Thyroid gland (tissue), 4 donors: ENCODE data around the gene TANGO2.

Source experiments
- POLR2A ChIP-seq, 2 donors: fragments of 450-650 bp; IDR thresholded peaks; one replicate each; pipeline ENCODE4 v1.6.1; 2017; ENCODE audit warnings: antibody characterized with exemption in 2 of 2, mild to moderate bottlenecking in 2 of 2, moderate library complexity in 1 of 2
- TF ChIP-seq, protein P1 (sequence below), 6 experiments: fragments of 200-600 bp in 3 of 6; fragments of 450-650 bp in 3 of 6; sonication (generic) in 3 of 6; IDR thresholded peaks; one replicate each; pipeline ENCODE4 v1.5.1; 2016 to 2019; ENCODE audit warnings: antibody characterized with exemption in 6 of 6, mild to moderate bottlenecking in 2 of 6, inconsistent platforms in 1 of 6, moderate library complexity in 1 of 6

DNA sequence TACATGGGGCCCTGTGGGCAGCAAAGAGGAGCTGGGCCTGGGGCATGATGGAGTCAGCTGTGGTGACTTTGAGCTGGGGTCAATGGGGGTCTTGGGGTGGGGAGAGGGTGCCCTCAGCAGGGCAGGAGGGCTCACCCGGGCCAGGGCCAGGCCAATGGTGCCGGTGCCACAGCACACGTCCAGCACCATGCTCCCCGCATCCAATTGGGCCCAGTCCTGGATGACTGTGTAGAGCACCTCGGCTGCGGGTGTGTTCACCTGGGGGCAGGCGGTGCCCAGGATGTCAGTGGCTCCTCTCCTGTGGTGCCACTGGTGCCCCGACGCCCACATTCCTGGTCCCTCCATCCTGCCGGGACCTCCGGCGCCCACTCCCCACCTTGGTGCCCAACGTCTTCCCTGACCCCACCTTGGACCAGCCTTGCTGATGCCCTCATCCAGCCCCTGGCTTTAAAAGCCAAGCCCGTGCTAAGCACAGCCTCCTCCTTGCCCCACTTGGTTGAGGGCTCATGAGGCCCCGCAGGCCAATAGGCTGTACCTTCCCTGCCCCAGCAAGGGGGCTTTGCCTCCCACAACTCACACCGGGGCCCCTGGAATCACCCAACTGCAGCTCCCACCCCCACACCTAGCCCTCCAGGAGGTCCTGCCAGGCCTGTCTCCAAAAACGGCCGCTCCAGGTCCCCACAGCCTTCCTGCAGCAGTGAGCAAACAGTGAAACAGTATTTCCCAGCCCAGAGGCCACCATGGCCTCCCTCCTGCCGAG is 92.8 kb downstream of the TANGO2 start:
- TF ChIP-seq, protein P1, sequence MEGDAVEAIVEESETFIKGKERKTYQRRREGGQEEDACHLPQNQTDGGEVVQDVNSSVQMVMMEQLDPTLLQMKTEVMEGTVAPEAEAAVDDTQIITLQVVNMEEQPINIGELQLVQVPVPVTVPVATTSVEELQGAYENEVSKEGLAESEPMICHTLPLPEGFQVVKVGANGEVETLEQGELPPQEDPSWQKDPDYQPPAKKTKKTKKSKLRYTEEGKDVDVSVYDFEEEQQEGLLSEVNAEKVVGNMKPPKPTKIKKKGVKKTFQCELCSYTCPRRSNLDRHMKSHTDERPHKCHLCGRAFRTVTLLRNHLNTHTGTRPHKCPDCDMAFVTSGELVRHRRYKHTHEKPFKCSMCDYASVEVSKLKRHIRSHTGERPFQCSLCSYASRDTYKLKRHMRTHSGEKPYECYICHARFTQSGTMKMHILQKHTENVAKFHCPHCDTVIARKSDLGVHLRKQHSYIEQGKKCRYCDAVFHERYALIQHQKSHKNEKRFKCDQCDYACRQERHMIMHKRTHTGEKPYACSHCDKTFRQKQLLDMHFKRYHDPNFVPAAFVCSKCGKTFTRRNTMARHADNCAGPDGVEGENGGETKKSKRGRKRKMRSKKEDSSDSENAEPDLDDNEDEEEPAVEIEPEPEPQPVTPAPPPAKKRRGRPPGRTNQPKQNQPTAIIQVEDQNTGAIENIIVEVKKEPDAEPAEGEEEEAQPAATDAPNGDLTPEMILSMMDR (IDR thresholded peaks at IDR 0.05) = no peak
- no peak for TF ChIP-seq POLR2A (IDR thresholded peaks at IDR 0.05)
